ENCODE data around the gene TAB2. TPM values are rescaled to one million over a fixed set of nuclear protein-coding genes. Genes with fewer than 3 reads are reported as not detected.
"Not testable (repeated sequence)": the region's sequence is repeated elsewhere in the genome, so short reads cannot be mapped to it uniquely, and the experiment has no call there.

Gene TAB2
- total and polyA plus RNA-seq, 2 experiments from 2014 or later = 13.8 to 39.0 TPM

GRCh38 chr6:149459761-149460160, 142.2 kb downstream of the TAB2 start:
- H3K27me3 ChIP-seq = no peaks in the 10 kb centered on the region
- H3K4me1 ChIP-seq (ENCODE audit: low read depth) = no peaks in the 10 kb centered on the region
- no peaks in the 10 kb centered on the region for H3K36me3 ChIP-seq
- DNase-seq (ENCODE audit: low read depth in 1 of 2, low spot score in 1 of 2) = no peak
- H3K27ac ChIP-seq = no peak overlapping the region
- no peaks in the 10 kb centered on the region for H3K9me3 ChIP-seq (ENCODE audit: low read depth)
- TF ChIP-seq CTCF (IDR thresholded peaks at IDR 0.05; ENCODE audit: low read depth, low read length) = no peak
- no peak overlapping the region for H3K4me3 ChIP-seq

DNA sequence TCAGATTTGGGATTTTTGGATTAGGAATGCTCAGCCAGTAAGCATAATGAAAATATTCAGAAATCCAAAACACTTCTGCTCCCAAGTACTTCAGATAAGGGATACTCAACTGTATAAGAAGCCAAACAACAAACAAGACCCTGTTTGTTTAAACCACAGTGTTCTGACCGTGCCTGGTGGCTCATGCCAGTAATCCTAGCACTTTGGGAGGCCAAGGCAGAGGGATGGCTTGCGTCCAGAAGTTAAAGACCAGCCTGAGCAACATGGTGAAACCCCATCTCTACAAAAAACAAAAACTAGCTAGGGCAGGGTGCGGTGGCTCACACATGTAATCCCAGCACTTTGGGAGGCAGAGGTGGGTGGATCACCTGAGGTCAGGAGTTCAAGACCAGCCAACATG, 142.7 kb downstream of the TAB2 start:
- not testable (repeated sequence) for H3K4me1 ChIP-seq (ENCODE audit: low read depth); H3K27ac ChIP-seq

More for the DNA sequence above, 142.7 kb downstream of the TAB2 start:
- not testable (repeated sequence) for DNase-seq (ENCODE audit: low read depth in 1 of 2, low spot score in 1 of 2); H3K4me3 ChIP-seq; H3K36me3 ChIP-seq; H3K9me3 ChIP-seq (ENCODE audit: low read depth); H3K27me3 ChIP-seq

Other genes with a start within 250 kb of the TAB2 start
- gene SUMO4, start 82.5 kb downstream of the TAB2 start, total RNA-seq = 0.70 and 3.3 TPM in 2 replicates
- gene SUMO4, start 82.5 kb downstream of the TAB2 start, polyA plus RNA-seq = 0.72 and 1.4 TPM in 2 replicates
- 0.07 and 0.24 TPM in 2 replicates for gene ZC3H12D, start 167.3 kb downstream of the TAB2 start, total RNA-seq
- 0.29 and 0.72 TPM in 2 replicates for gene ZC3H12D, start 167.3 kb downstream of the TAB2 start, polyA plus RNA-seq
- 23.0 and 33.1 TPM in 2 replicates for gene PPIL4, start 228.3 kb downstream of the TAB2 start, total RNA-seq
- gene PPIL4, start 228.3 kb downstream of the TAB2 start, polyA plus RNA-seq = 29.5 and 41.8 TPM in 2 replicates
- gene GINM1, start 248.7 kb downstream of the TAB2 start, total RNA-seq = 33.0 and 35.8 TPM in 2 replicates
- 50.4 and 68.9 TPM in 2 replicates for gene GINM1, start 248.7 kb downstream of the TAB2 start, polyA plus RNA-seq